ENCODE measurements around the gene SMIM7.
"Not testable (repeated sequence)": the region's sequence is repeated elsewhere in the genome, so short reads cannot be mapped to it uniquely, and the experiment has no call there.

Gene SMIM7

DNA sequence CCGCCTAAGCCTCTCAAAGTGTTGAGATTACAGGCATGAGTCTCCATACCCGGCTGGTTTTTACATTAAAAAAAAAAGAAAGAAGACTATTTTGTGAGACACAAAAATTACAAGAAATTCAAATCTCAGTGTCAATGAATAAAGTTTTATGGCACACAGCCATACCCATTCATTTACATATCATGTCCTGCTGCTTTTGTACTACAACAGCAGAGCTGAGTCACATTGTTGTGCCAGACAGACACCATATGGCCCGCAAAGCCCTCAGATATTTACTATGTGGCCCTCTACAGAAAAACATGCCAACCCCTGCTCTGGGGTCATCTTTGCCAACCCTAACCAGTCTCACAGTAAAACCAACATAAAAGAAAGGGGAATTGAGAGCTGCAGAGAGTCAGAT is 5.3 kb downstream of the SMIM7 start:
- no peak for DNase-seq (ENCODE audit: low read depth)

DNA sequence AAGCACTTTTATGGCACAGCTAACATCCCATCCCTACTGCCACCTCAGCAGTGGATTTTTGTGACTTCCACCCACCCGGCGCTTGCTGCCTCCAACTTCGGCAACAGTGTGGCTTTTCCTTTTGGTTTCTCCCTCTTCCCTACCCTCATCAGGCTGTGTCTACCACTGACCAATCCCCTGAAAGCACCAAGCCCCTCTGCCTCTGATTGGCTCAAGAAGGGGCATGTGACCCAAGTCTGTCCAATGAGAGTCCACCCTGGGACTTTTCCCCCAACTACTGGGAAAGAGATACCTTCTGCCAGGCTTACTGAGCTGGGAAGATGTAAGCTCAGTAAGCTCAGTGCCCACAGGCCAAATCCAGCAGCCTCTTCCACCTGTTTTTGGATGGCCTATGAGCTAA is 5.8 kb downstream of the SMIM7 start:
- peak; percentile 21 for DNase-seq (ENCODE audit: low read depth)

DNA sequence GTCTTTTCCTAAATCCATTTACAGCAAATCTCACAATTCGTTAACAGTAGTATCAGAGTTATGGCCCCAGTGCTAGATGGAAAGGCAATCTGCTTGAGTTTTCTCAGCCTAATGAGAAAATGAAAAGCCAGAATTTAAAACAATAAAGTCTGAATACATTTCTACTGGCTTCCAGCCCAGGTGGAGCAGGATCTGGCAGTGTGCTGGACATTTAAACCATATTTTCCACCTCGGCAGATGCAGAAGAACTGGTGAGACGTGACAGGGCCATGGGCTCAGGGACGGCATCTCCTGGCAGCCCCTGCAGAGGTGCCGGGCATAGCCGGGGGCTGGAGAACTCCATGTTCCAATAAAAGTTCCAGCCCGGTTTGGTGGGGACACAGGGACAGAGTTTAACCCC is 7.1 kb downstream of the SMIM7 start:
- no peak for DNase-seq (ENCODE audit: low read depth)

DNA sequence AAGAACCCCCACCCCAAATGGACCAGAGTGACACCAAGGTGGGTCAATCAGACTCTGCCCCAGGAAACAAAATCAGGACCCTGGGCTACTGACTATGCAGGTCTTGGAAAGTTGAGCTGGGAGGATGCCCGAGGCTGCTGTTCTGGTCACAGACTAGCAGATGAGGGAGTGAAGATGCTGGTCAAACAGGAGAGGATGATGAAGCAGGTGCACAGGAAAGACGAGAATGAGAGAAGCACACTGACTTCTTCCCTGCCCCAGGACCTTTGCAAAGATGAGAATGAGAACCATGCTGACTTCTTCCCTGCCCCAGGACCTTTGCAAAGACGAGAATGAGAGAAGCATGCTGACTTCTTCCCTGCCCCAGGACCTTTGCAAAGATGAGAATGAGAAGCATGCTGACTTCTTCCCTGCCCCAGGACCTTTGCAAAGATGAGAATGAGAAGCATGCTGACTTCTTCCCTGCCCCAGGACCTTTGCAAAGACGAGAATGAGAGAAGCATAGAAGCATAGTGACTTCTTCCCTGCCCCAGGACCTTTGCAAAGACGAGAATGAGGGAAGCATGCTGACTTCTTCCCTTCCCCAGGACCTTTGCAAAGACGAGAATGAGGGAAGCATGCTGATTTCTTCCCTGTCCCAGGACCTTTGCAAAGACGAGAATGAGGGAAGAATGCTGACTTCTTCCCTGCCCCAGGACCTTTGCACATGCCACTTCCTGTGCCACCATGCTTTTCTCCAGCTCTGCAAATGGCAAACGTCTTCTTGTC is 8.3 kb downstream of the SMIM7 start:
- DNase-seq (ENCODE audit: low read depth): not testable (repeated sequence)

DNA sequence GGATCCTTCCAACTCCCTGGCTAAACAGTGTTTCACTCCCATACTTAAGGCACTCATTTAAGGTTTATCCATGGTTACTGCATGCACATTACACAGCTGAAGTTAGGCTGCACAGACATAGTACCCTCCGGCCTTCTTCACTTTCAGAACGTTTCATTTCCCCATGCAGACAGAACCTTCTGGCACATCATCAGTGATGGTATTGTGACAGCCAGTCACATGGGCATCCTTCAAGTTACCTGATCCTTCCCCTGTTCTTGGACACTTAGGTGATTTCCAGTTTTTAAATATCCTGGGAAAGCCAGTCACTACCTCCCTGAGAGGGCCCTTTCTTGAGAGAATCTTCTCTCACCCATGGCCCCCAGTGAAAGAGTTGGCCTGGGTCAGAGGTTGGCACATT is 9.1 kb downstream of the SMIM7 start:
- DNase-seq (ENCODE audit: low read depth): no peak

DNA sequence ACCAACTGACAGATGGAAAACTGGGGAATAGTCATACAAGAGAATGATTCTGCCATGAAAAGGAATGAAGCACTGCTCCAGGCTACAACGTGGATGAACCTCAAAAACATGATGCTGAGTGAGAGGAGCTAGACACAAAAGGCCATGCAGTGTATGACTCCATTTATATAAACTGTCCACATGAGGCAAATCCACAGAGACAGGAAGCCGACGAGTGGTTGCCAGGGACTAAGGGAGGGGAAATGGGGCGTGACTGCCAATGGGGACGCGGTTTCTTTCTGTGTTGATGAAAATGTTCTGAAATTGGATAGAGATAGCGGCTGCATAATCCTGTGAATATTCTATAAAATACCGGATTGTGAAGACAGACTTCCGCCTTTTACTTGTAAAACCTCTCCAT is 10.2 kb downstream of the SMIM7 start:
- no peak for DNase-seq (ENCODE audit: low read depth)

DNA sequence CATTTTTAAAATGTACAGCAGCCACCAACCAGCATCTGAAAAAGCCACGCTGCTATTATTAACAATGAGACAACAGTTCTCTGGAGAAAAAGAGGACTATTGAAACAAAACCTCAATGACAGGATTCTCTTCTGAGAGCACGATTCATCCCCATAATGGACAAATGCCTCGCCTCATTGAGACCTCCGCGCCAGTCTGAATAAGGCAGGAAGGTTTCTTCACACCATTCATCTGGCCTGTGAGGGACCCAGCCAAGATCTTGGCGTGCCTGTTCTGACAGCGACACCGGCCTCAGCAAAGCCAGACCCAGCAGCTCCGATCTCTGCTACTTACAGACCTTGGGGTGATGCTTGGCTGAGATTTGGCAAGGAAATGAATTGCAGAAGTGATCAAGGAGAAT is 14.8 kb downstream of the SMIM7 start:
- no peak for DNase-seq (ENCODE audit: low read depth)

DNA sequence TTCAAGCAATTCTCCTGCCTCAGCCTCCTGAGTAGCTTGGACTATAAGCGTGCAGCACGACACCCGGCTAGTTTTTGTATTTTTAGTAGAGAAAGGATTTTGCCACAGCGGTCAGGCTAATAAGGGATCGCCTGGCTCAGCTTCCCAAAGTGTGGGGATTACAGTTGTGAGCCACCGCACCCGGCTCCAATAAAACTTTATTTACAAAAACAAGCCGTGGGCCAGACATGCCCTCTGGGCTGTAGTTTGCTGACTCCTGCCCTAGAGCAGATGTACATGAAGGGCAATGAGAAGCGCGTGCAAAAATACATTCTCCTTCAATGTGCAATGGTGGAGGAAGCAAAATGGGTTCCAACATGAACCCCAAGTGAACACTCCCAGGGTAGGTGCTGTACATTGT is 18.2 kb downstream of the SMIM7 start:
- no peak for DNase-seq (ENCODE audit: low read depth)

DNA sequence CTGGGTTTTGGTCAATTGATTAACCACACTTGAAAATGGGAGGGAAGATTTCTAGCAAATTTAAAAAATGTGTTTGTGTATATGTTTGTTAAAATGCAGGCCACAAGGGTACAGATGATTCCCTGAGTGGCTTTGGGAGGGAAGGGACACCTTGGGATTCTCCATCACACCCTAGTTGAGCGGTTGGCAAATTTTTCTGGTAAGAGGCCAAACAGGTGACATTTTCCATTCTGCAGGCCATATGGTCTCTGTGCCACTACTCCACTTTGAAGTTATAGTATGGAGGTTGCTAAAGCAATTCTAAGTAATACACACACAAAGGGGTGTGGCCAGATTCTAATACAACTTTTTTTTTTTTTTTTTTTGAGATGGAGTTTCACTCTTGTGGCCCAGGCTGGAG is 19.0 kb downstream of the SMIM7 start:
- no peak for DNase-seq (ENCODE audit: low read depth)

DNA sequence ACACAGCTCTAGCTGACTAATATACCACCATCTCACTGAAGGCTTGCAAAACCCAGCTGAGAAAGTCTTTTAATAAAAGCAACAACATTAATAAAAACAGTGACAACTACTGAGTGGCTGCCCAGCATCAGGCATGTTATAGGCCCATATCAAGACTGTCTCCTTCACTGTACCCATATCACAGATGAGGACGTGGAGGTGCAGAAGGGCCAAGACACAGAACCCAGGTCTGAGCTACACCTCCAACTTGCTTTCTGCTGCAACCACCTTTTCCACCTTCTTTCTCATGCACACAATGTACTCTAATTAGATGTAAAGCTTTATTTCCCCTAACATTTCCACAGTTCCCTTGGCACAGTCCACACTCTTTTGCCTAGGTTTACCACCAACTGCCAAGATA is 21.3 kb downstream of the SMIM7 start:
- DNase-seq (ENCODE audit: low read depth): no peak

DNA sequence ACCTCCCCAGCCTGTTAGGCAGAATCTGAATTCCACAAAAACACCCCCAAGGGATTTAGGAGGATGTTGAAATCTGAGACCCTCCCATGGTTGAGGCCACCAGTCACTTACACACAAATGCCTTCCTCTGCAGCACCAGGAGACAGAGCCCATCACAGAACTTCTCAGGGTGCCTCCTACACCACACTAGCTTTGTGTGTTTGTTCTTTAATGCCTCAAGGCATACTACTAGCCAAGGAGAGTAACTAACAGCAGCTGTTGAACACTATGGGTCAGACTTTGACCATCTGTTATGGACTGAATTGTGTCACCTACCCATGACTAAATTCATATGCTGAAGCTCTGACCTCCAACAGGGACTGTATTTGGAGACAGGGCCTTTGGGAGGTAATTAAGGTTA is 22.4 kb downstream of the SMIM7 start:
- no peak for DNase-seq (ENCODE audit: low read depth)

DNA sequence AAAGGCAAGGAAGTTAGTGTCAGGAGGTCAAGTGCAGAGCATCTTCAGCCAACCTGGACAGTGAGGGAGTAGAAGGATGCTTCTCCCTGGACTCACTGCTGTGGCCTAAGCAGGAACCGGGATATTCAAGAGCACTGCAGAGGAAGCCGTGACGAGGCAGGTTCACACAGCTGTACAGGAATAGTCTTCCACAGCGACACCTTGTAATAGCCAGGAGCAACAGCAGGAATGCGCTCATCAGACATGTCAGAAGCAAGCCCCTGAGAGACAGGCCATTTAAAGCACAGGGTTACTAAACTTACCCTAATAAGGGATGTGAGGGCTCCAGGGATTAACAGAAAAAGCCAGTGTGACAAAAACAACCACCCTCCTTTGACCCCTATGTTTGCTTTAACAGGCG is 28.5 kb downstream of the SMIM7 start:
- DNase-seq (ENCODE audit: low read depth): no peak

DNA sequence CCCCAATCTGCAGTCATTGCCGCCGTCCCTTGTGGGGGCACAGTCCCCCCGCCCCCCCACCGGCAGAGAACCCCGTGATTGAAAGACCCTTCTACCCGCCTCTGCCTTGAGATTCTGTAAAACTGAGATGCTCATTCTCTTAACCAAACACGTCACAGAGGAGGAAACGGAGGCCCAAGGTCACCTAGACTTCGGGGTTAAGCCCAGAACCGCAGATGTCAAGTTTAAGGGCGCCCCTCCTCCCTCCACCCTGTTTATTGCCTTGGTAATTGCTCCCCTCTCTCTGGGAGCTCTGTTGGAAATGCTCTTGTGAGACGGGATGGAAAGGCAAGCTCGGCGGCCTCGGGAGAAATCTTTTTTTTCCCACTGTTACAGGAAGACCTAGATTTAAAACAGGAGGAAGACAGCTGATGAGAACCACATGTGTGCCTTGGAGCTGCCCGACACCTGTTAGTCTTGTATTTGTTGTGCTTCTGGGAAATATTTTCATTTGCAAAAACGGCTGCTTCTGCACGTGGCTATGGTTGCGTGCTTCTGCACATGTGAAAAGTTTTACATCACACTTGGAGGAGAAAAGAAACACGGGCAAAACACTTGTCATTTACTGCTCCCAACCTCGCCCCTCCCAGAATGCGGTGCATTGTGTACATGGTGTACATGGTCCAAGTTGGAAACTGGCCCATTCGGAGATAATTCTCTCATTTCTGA is 30.8 kb downstream of the SMIM7 start:
- peak; percentile 59 for DNase-seq (ENCODE audit: low read depth)

DNA sequence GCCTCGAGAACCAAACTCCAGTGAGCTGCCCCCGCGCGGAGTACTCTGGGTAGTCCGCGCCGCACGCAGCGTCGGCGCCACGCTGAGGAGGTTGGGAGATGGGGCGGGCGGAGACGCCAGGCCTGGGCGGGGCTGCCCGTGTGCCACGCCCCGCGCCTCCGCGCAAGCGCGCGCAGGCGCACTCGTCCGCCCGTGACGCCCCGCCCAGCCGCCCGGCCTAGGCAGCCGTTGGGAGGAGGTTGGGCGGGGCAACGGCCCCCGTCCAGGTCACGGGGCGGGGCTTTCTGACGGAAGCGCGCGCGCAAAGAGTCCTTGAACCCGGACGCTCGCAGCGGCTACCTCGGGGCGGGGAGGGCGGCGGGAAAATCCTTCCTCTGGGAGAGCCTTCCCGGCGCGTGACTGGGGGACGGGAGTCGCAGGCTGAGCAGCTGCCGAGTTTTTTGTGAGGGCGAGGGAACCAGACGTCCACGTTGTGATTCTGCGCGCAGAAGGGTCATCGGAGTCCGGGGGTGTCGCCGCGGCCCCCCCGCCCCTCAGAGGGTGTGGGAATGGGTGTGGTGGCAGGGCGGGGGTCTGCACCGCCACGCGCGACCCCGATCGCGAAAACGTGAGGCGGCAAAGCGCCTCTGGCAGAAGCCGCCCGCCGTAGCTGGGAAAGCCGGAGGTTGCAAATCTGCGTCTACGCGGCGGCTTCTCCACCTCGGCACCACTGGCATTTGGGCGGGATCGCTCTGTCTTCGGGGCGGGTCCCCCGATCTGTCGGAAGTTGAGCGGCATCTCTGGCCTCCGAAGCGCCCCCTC is 31.6 kb downstream of the SMIM7 start, which contains the start of gene MED26:
Gene MED26 (minus strand): TSS at position 22 of the 801 bp plus-strand sequence. CDS start 261 bp downstream, outside the sequence.
- DNase-seq (ENCODE audit: low read depth): peak; percentile 92

DNA sequence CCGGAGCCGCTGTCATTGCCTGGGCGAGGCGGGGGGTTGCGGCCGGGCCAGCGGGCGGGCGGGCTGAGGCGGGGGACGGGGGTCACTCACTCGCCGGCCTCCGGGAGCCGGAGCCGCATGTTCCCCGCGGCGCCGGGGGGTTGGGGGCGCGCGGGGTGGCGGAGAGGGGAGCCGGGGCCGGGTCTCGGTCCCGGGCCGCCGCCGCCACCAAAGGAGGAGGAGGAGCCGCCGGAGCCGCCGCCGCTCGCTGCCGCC is 32.1 kb downstream of the SMIM7 start:
- DNase-seq (ENCODE audit: low read depth): no peak

DNA sequence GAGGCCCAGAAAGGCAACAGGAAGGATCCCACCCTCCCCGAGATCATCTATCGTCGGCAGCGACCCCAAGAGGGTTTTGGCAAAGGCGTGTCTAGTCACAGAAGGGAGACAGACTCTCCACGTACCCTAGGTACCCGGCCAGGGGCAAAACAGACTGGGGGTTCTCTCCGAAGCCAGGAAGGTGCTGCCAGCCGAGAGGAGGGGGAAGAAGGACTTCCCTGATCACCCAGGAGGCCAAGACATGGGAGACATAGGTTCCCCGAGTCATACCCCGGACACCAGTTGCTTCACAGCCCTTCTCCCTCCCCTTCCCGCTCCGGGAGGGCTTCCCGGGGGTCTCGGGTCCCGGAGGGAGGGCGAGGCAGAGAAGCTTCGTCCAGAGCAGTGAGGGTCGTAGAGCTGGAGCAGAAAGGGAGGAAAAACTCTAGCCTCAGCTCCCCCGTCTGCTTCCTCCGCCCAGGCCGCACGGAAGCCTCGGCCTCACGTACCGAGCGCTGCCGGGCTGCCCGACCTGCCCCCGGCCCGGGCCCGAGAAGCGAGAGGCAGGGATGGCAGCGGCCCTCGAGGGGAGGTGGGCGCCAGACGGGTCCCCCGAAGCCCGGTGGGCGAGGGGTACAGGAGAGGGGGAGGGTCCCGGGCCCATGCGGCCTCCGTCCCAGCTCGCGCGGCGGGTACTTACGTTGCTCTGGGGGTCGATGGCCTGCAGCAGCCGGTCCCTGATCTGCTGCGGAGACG is 32.6 kb downstream of the SMIM7 start:
- peak; percentile 15 for DNase-seq (ENCODE audit: low read depth)

DNA sequence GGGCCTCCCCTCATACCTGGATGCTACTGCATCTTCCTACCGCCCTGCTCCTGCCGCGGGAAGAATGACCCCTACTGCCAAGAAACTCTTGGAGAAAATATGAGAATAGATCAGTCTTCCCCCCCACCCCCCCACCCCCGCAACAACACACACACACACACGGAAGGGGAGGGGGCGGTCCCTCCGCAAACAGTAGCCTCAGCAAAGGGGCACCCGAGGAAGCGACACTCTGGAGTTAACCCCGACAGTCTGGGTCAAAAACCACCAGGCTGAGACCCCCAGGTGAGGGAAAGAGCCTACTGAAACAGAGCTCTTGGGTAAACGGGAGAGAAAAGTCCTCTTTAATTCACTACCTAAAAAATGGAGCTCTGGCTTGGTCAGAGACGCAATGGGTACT is 33.1 kb downstream of the SMIM7 start:
- DNase-seq (ENCODE audit: low read depth): peak; percentile 9

DNA sequence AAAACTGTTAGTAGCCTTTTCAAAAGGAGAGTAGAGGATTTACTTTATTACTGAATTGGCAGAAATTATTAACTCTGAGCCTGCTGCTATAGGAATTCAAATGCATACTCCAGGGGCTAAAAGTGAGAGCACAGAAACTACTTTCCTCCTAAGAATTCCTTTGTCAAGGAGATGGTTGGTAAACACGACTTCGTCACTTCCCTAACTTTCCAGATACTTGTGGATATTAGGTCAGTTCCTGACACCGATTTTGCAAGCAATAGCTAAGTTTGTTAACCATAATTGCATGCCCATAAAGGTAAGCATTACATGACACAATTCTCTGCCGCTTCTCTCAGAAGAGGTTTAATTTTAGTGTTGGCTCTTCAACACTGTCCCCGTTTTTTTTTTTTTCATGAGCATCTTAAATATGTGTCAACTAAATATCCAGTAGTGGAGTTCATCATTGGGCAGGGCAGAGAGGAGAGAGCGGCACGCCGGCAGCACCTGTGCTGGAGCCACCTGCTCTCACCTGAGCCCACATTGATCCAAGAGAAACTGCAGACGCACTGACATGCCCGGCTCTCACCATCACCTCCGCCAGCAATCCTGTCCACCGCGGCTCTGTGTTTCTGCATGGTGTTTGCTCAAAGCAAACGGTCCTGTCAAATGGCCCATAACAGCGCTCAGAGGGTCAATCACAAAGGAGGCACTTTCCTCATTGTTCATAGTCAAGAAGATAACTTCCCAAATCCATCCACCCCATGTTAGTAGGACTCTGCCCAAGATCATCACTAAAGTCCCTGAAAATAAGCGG is 34.6 kb downstream of the SMIM7 start:
- DNase-seq (ENCODE audit: low read depth): no peak

DNA sequence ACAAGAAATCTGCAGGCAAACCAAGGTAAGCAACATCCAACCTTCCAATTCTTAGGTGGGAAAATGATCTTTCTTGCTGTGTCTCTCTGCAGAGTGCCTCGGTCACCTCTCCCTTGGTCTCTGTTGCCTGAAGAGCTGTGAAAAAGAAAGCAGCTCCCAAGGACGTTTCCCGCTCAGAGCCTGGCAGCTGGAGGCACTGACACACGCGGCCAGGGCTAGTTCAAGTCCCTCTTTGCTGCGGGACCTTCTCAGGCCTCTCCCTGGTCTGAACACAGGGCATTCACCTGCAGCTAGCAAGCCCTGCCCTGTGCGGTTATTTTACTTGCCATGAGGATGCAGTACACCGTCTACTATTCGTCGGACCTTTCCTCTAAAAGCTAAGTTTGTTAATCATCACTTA is 35.7 kb downstream of the SMIM7 start:
- no peak for DNase-seq (ENCODE audit: low read depth)

DNA sequence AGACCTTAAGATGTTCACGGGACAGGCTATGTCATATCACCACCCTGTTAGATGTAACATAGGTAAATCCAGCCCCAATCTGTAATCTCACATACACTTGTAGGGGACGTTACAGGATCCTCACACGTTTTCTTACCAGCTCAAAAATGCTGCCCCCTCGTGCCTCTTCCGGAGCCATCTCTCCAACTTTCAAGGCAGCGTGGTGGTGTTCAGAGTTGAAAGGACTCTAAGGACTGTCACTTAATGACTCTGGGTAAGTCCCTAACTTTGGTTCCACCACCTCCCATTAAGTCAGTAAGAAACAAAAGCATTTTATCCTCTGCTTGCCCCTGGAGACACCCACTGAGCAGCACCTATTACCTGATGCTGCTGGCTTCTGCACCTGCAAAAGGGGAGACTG is 36.4 kb downstream of the SMIM7 start:
- DNase-seq (ENCODE audit: low read depth): no peak

DNA sequence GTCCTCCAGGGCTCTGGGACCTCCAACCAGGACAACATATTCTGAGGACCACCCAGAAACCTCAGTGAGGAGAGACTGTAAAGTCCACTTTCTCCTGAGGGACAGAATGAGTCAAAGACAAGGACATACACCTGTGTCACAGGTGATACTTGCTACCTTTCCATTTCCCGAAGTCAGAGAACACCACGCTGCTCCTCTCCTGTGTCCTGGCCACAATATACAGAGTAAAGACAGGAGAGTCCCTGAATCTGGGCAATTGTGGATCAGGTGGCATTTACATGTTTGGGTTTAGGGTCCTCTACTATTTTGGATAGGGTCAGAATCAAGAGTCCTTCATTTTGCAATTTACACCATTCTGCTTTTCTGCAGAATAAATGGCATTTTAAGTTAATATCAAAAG is 36.9 kb downstream of the SMIM7 start:
- no peak for DNase-seq (ENCODE audit: low read depth)

Data from EH (cell line).